ENCODE results near the gene SEC22A.

The SEC22A gene

GRCh38 chr3:123201557-123202427 lies at the start of gene SEC22A:
Gene SEC22A (plus strand): TSS chr3:123201943. CDS start chr3:123209218, 7,275 bp downstream.
- peak; percentile 97 for DNase-seq

GRCh38 chr3:123152687-123153086 lies 49.1 kb upstream of the SEC22A start:
- DNase-seq = no peak

- no peak for DNase-seq
These were observed 48.4 kb upstream of the SEC22A start for GRCh38 chr3:123153125-123154019.

DNA sequence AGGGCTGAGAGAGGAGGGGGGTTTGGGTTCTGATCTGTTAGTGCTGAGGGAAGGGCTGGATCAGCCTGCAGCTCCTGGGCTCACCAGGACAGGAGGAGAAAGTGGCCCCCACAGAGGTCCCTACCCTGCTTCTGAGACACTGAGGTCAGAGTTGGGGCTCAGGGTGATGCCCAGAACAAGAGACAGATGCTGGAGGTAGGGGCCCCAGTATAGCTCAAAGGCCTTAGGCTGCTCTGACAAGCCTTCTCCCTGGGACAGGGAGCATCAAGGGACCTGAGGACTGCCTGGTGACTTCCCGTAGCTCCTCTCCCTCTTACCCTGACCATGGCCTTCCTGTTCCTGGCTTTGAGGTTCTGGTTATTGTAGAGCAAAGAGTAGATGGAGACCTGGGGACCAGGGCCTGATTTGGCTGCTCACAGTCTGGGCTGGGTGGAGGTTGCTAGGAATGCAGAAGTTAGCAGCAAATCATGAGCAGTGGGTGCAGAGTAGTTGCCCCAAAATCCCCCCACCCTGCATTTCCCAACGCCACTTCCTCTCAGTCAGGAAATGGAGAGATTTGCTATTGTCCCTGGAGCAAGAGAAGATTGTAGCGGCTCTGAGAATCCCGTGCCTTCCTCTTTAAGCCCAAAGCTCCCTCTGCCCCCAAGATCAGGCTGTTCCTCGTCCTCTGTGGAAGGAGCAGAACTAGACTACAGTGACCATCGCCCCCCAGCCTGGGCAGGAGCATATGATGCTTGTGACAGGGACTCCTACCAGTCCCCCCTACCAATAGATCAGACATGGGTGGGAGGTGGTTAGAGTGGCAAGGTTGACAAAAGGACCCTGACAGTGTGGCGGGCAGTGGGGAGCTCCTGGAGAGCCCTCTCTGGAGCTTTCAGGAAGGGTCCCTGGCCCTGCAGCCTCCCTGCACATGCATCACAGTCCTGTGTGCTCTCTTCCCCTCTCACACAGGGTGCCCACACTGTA lies 47.4 kb upstream of the SEC22A start:
- DNase-seq = no peak

- DNase-seq = no peak
These were observed 46.2 kb upstream of the SEC22A start for GRCh38 chr3:123155471-123156011.

GRCh38 chr3:123156276-123156995 lies 45.3 kb upstream of the SEC22A start:
- no peak for DNase-seq

- no peak for DNase-seq
These were observed 44.5 kb upstream of the SEC22A start for GRCh38 chr3:123157209-123157597.

DNA sequence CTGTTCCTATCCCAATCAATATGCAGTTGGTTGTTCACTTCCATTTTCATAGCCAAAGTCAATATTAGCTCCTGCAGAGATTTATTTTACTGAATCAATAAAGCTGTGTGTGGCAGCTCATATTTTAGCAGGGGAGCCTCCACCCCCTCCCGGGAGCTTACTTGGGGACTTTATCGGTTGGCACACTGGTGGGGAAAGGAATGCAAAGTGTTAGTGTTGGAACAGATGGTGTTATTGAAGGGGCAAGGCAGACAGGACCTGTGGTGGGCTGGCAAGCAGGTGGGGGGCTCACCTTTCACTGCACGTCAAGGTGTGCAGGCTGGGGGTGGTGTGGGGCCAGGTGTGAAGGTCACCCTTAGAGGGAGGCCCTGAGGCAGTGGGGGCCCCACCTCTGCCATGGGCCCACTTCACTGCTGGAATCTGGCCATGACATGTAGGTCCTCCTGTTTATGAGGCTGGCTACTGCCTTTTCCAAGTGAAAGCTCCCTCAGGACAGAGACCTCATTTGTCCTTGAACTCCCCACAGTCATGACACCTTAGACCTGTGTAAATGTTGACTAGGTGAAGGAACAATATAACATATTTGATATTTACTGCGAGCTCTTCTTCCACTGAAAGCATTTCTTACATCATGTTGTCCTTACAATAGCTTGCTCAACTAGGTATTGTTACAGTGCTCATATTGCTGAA lies 44.0 kb upstream of the SEC22A start:
- DNase-seq = no peak

- DNase-seq = no peak
These were observed 43.4 kb upstream of the SEC22A start for GRCh38 chr3:123158330-123158729.

DNA sequence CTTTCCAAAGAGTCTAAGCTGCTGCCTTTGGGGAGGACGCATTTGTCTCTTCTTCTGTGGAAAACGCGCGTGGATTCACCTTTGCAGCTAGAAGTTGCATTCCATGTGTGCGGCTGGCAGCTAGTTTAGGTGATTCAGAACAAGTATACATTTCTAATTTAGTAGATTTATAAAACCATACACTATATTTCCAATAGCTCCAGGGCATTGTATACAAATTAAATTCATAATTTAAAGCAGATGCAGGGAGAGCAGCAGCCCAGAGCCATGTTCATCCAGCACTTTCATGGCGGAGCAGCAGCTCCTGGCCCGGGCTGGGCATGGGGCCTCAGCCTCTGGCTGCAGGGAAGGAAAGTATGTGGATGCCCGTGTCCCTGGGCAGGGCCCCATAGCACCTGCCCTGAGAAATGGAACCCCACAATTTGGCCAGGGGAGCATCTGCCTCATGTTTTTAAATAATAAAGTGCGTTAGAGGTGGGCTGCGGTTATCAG lies 42.8 kb upstream of the SEC22A start:
- DNase-seq = no peak

DNA sequence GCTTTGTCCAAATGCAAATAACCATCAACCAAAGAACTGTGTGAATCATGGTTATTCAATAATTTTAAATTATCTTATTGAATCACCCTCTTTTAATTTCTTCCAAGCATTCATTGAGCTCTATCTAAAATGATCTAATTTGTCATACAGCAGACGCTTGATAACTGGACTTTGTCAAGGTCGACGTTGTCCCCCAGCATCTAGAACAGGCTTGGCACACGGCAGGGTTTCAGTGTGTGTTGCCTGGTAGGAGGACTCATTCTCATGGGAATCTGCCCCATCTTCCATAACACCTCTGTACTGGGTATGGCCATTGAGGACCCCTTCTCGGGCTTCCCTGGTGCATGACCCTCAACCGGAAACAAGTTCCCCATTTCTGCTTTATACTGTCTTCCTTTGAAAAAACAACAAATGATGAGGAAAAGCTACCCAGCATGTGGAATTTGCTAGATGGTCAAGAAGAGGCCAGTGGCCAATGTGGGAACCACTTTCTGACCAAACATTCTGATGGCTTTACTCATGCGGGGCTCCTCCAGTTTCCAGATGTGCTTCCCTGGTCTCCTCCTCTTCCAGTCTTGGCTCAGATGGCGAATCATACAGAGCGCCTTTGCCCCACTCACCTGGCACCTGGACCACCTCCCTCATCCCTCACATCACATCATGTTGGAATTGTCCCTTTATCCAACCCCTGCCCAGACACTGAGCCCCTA lies 41.7 kb upstream of the SEC22A start:
- no peak for DNase-seq

DNA sequence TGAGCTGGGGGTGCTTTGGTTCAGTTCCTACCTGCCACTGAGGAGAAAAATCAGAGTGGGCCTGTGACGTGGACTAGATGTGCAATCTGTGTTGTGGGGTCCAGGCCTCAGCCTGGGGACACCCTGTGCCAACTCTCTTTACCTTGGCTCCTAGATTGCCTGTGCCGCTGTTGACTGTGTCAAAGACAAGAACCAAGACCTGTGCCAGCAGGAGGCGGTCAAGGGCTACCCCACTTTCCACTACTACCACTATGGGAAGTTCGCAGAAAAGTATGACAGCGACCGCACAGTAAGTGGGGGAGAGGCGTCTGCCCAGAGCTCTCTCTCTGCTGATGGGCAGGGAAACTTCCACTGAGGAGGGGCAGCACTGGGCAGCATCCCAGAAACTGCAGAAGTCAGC lies 40.6 kb upstream of the SEC22A start:
- no peak for DNase-seq

- no peak for DNase-seq
These were observed 38.6 kb upstream of the SEC22A start for GRCh38 chr3:123163141-123163540.

DNA sequence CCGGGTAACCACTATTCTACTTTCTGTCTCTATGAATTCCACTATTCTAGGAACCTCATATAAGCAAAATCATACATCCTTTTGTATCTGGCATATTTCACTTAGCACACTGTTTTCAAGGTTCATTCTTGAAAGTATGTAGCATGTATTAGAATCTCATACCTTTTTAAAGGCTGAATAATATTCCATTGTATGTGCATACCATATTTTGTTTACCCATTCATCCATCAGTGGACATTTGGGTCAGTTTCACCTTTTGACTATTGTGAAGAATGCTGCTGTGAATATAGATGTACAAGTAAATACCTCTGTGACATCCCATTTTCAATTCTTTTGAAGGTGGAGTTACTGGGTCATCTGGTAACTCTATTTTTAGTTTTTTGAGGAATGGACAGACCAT lies 36.6 kb upstream of the SEC22A start:
- no peak for DNase-seq

GRCh38 chr3:123167686-123168085 lies 34.1 kb upstream of the SEC22A start:
- no peak for DNase-seq

DNA sequence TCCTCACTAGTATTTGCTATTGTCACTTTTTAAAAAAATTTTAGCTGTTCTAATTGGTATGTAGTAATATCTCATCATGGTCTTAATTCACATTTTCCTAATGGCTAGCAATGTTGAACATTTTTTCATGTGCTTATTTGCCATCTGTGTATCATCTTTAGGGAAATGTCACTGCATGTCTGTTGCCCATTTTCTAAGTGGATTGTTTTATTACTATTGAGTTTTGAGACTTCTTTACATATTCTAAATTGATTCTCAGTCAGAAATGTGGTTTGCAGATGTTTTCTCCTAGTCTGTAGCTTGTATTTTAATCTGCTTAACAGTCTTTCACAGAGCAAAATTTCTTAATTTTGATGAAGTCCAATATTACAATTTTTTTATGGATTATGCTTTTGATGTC lies 33.6 kb upstream of the SEC22A start:
- no peak for DNase-seq

- no peak for DNase-seq
These were observed 33.1 kb upstream of the SEC22A start for GRCh38 chr3:123168605-123169004.

DNA sequence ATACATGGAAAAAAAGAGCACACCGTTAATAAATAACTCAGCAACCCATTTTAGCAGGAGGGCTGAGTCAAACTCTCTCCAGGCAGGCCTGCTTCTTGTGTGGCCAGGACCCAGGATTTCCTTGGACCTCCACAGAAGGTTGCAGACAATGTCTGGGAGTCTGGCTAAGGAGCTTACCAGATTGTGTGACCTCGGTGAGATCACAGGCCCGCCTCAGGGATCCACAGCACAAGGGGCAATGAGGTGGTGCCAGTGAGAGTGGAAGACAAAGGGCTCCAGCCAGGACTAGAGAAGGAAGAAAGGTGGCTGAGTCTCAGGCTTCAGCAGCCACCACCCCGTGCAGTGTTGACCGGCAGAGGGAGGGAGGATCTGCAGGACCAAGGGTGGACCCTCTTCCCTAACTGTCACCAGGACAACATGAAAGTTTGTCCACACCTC lies 32.2 kb upstream of the SEC22A start:
- no peak for DNase-seq

DNA sequence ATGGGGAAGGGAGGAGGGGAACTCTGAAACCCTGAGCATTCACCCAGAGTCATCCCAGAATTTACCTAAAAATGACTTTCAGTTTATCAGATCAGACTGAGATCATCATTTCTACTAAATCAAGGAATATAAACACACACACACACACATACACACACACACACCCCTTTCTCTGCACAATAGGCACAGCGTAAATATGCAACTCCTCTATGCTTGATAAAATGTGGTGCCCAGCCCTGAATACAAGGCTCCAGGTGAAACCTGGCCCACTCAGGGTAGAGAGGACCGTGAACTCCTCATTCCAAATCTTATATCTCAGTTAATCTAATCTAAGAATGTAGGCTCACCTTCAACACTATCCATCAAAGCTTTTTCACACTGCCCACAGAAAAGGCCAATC lies 31.8 kb upstream of the SEC22A start:
- DNase-seq = no peak

GRCh38 chr3:123180791-123181190 lies 21.0 kb upstream of the SEC22A start:
- no peak for DNase-seq
